Panc1 (cell line): ENCODE data around the gene PDXK. TPM values are rescaled to one million over a fixed set of nuclear protein-coding genes. Genes with fewer than 3 reads are reported as not detected.

Experiments used
- ATAC-seq: fragments of 200-7000 bp; cut with Tn5 transposase; 2 replicates; pipeline ENCODE4 v1.9.1; 2020; ENCODE audit warnings: mild to moderate bottlenecking, moderate library complexity
- BruUV-seq: library from RNA; stranded (reverse); fragments of 400-500 nt; replicated peaks from 2 replicates; lab custom pipeline; 2021; lab: Mats Ljungman, UMichigan
- CTCF ChIA-PET: fragments of 300-600 bp; sonication (Branson Sonifier 250); formaldehyde crosslinking; loops from one replicate; lab custom pipeline; 2022; ENCODE audit warnings: antibody characterized with exemption; lab: Charles Lee
- POLR2A ChIA-PET: fragments of 300-600 bp; sonication (Branson Sonifier 250); formaldehyde crosslinking; loops from one replicate; lab custom pipeline; 2022; ENCODE audit warnings: antibody characterized with exemption; lab: Charles Lee
- DNase-seq: peaks from one replicate; pipeline ENCODE4 v3.0.0-alpha.2; 2010; ENCODE audit warnings: low read depth, low spot score
- H3K27ac ChIP-seq: 2 replicates; pipeline ENCODE4 v1.5.1; 2011; ENCODE audit warnings: mild to moderate bottlenecking, low read length, inconsistent platforms
- H3K27me3 ChIP-seq: fragments of 200-500 bp; sonication (Bioruptor generic); 2 replicates; pipeline ENCODE4 v1.6.0; 2014; ENCODE audit warnings: low read length, inconsistent platforms; ENCODE audit not compliant: control insufficient read depth, insufficient read depth
- H3K36me3 ChIP-seq: fragments of 200-500 bp; sonication (Bioruptor generic); 2 replicates; pipeline ENCODE4 v1.5.1; 2014; ENCODE audit warnings: inconsistent platforms, mild to moderate bottlenecking, low read length, moderate library complexity; ENCODE audit not compliant: control insufficient read depth, insufficient read depth
- H3K4me1 ChIP-seq: 2 replicates; pipeline ENCODE4 v1.5.1; 2011; ENCODE audit warnings: inconsistent platforms, mild to moderate bottlenecking, low read length, moderate library complexity; ENCODE audit not compliant: control insufficient read depth, insufficient read depth
- H3K4me3 ChIP-seq, 2 experiments: 2 replicates each; pipeline ENCODE4 v1.5.1; 2011 to 2012; ENCODE audit warnings: low read depth in 2 of 2, low read length in 2 of 2, mild to moderate bottlenecking in 2 of 2, inconsistent platforms in 1 of 2, moderate library complexity in 1 of 2
- H3K9me3 ChIP-seq: fragments of 200-500 bp; sonication (Bioruptor generic); 2 replicates; pipeline ENCODE4 v1.5.1; 2014; ENCODE audit warnings: low read depth, mild to moderate bottlenecking, inconsistent platforms, low read length, moderate library complexity; ENCODE audit not compliant: control insufficient read depth, insufficient read depth
- CTCF ChIP-seq: fragments of 450-650 bp; IDR thresholded peaks from 2 replicates; pipeline ENCODE4 v1.5.1; 2017; ENCODE audit warnings: mild to moderate bottlenecking
- POLR2AphosphoS5 ChIP-seq: IDR thresholded peaks from 2 replicates; pipeline ENCODE4 v1.6.1; 2012; ENCODE audit warnings: mild to moderate bottlenecking, low read depth, low read length, moderate library complexity
- SIN3A ChIP-seq: IDR thresholded peaks from 2 replicates; pipeline ENCODE4 v1.6.1; 2012; ENCODE audit warnings: low read depth, mild to moderate bottlenecking, low read length, moderate library complexity, borderline replicate concordance; ENCODE audit not compliant: insufficient read depth
- TCF7L2 ChIP-seq: IDR thresholded peaks from 2 replicates; pipeline ENCODE4 v1.6.1; 2011; ENCODE audit warnings: mild to moderate bottlenecking, low read depth, low read length, inconsistent platforms
- in situ Hi-C: cut with HindIII; loops from 2 replicates; pipeline ENCODE4 v1.10.0; 2016; ENCODE audit warnings: low sequenced_read_pairs, low pct_unique_long_range_greater_than_20kb
- intact Hi-C: fragments of 100-400 bp; cut with micrococcal nuclease; formaldehyde crosslinking; loops from one replicate; pipeline ENCODE4 v1.10.0; 2022; ENCODE audit not compliant: unreplicated experiment
- total RNA-seq: library from RNA; stranded (reverse); gene quantifications from one replicate; pipeline ENCODE4 v1.2.1, GENCODE V29; 2021; ENCODE audit not compliant: unreplicated experiment
- TF ChIP-seq, protein P1 (sequence below), 2 experiments: IDR thresholded peaks; 2 replicates each; pipeline ENCODE4 v1.6.1; 2011 to 2012; ENCODE audit warnings: low read depth in 2 of 2, control low read depth in 1 of 2, low read length in 1 of 2, mild to moderate bottlenecking in 1 of 2, moderate library complexity in 1 of 2; ENCODE audit not compliant: insufficient read depth in 1 of 2

PDXK gene
- total RNA-seq, 1 experiment from 2014 or later, result 184 TPM

- intact Hi-C loops (no loop called here), in situ Hi-C loops (no loop called here)
- DNase-seq (no peak), ATAC-seq (no peak)
- no TSS peak for BruUV-seq
- H3K27ac ChIP-seq, result no peak overlapping the region
- H3K9me3 ChIP-seq, result no peaks in the 10 kb centered on the region
- H3K27me3 ChIP-seq, result no peaks in the 10 kb centered on the region
- CTCF ChIA-PET, result no interaction called here
- no peak for TF ChIP-seq TCF7L2
- TF ChIP-seq SIN3A, result no peak
- TF ChIP-seq, protein P1, sequence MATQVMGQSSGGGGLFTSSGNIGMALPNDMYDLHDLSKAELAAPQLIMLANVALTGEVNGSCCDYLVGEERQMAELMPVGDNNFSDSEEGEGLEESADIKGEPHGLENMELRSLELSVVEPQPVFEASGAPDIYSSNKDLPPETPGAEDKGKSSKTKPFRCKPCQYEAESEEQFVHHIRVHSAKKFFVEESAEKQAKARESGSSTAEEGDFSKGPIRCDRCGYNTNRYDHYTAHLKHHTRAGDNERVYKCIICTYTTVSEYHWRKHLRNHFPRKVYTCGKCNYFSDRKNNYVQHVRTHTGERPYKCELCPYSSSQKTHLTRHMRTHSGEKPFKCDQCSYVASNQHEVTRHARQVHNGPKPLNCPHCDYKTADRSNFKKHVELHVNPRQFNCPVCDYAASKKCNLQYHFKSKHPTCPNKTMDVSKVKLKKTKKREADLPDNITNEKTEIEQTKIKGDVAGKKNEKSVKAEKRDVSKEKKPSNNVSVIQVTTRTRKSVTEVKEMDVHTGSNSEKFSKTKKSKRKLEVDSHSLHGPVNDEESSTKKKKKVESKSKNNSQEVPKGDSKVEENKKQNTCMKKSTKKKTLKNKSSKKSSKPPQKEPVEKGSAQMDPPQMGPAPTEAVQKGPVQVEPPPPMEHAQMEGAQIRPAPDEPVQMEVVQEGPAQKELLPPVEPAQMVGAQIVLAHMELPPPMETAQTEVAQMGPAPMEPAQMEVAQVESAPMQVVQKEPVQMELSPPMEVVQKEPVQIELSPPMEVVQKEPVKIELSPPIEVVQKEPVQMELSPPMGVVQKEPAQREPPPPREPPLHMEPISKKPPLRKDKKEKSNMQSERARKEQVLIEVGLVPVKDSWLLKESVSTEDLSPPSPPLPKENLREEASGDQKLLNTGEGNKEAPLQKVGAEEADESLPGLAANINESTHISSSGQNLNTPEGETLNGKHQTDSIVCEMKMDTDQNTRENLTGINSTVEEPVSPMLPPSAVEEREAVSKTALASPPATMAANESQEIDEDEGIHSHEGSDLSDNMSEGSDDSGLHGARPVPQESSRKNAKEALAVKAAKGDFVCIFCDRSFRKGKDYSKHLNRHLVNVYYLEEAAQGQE (IDR thresholded peaks at IDR 0.05; ENCODE audit: insufficient read depth in 1 of 2, low read depth in 2 of 2, low read length in 1 of 2), result no peak
- TF ChIP-seq POLR2AphosphoS5, result no peak
- no peak for TF ChIP-seq CTCF
- no peaks in the 10 kb centered on the region for H3K36me3 ChIP-seq
- H3K4me1 ChIP-seq, result peaks cover 9% of the 10 kb centered on the region
- POLR2A ChIA-PET, result interaction anchor here (0.7 kb wide), 1 partner anchor 83 kb away, joined by 4 read pairs; no protein-coding TSS in a partner anchor
- H3K4me3 ChIP-seq, result no peak overlapping the region
Measured at GRCh38 chr21:43759651-43760050, 40.7 kb downstream of the PDXK start.

- intact Hi-C loops (no loop called here), in situ Hi-C loops (no loop called here)
- no peak for DNase-seq
- TF ChIP-seq CTCF (no peak), TCF7L2 (no peak), POLR2AphosphoS5 (no peak), SIN3A (no peak)
- TF ChIP-seq, protein P1 (IDR thresholded peaks at IDR 0.05; ENCODE audit: insufficient read depth in 1 of 2, low read depth in 2 of 2, low read length in 1 of 2), result no peak
- no TSS peak for BruUV-seq
- CTCF ChIA-PET, result no interaction called here
- Histone ChIP-seq H3K36me3 (no peaks in the 10 kb centered on the region), H3K27me3 (no peaks in the 10 kb centered on the region), H3K4me3 (no peak overlapping the region), H3K4me1 (peaks cover 13% of the 10 kb centered on the region), H3K27ac (no peak overlapping the region), H3K9me3 (no peaks in the 10 kb centered on the region)
- ATAC-seq, result no peak
- POLR2A ChIA-PET, result no interaction called here
Measured at GRCh38 chr21:43760391-43760958, 41.5 kb downstream of the PDXK start.
